ENCODE measurements around the gene RNF151. TPM values are rescaled to one million over a fixed set of nuclear protein-coding genes. Genes with fewer than 3 reads are reported as not detected.

The RNF151 gene
- total RNA-seq, 2 donors from 2014 or later: 0.44 TPM; not detected in 1

- H3K4me1 Mint-ChIP-seq: peaks cover 1% of the 10 kb centered on the region
- H3K27me3 Mint-ChIP-seq (ENCODE audit: insufficient read depth): peaks cover 41% of the 10 kb centered on the region
- Histone ChIP-seq H3K4me1 (ENCODE audit: control insufficient read depth, insufficient read depth, low read length) (peaks cover 3% of the 10 kb centered on the region), H3K36me3 (ENCODE audit: control insufficient read depth, insufficient read depth, low read length) (peaks cover 2% of the 10 kb centered on the region), H3K27me3 (ENCODE audit: control insufficient read depth, insufficient read depth, low read length, poor library complexity, severe bottlenecking) (peaks cover 37% of the 10 kb centered on the region), H3K9ac (ENCODE audit: extremely low read depth, low read length, poor library complexity, severe bottlenecking) (no peak overlapping the region), H3K9me3 (ENCODE audit: control insufficient read depth, low read length) (no peaks in the 10 kb centered on the region), H3K4me3 (ENCODE audit: low read length) (no peak overlapping the region), H3K27ac (ENCODE audit: low read depth, low read length) (no peak overlapping the region)
- H3K4me3 Mint-ChIP-seq: peak overlapping the region; percentile 53
- WGBS, 2 experiments (ENCODE audit: insufficient coverage in 1 of 2, insufficient read length in 1 of 2): 14 to 25% methylated on average over 41 to 96 of the region's 96 CpGs
- peak; percentile 100 for DNase-seq
- no peak for TF ChIP-seq CTCF (conservative IDR thresholded peaks at IDR 0.05)
- no peak overlapping the region for H3K27ac Mint-ChIP-seq
- no peaks in the 10 kb centered on the region for H3K9me3 Mint-ChIP-seq
- H3K36me3 Mint-ChIP-seq (ENCODE audit: low read depth): peaks cover 5% of the 10 kb centered on the region
These were observed 25.5 kb downstream of the RNF151 start for GRCh38 chr16:1991948-1992703.

GRCh38 chr16:1992704-1993317 lies 26.2 kb downstream of the RNF151 start:
- no peak overlapping the region for H3K4me3 Mint-ChIP-seq
- whole genome bisulfite sequencing, 2 experiments (ENCODE audit: insufficient coverage in 1 of 2, insufficient read length in 1 of 2): 78 to 92% methylated on average over 19 to 50 of the region's 50 CpGs
- Histone ChIP-seq H3K27ac (ENCODE audit: low read depth, low read length) (no peak overlapping the region), H3K27me3 (ENCODE audit: control insufficient read depth, insufficient read depth, low read length, poor library complexity, severe bottlenecking) (peaks cover 34% of the 10 kb centered on the region), H3K4me1 (ENCODE audit: control insufficient read depth, insufficient read depth, low read length) (peaks cover 3% of the 10 kb centered on the region), H3K4me3 (ENCODE audit: low read length) (no peak overlapping the region), H3K9me3 (ENCODE audit: control insufficient read depth, low read length) (no peaks in the 10 kb centered on the region), H3K9ac (ENCODE audit: extremely low read depth, low read length, poor library complexity, severe bottlenecking) (no peak overlapping the region), H3K36me3 (ENCODE audit: control insufficient read depth, insufficient read depth, low read length) (peaks cover 7% of the 10 kb centered on the region)
- no peaks in the 10 kb centered on the region for H3K9me3 Mint-ChIP-seq
- peaks cover 8% of the 10 kb centered on the region for H3K36me3 Mint-ChIP-seq (ENCODE audit: low read depth)
- TF ChIP-seq CTCF (conservative IDR thresholded peaks at IDR 0.05): no peak
- peak; percentile 83 for DNase-seq
- H3K27ac Mint-ChIP-seq: no peak overlapping the region
- H3K27me3 Mint-ChIP-seq (ENCODE audit: insufficient read depth): peaks cover 41% of the 10 kb centered on the region
- H3K4me1 Mint-ChIP-seq: peaks cover 1% of the 10 kb centered on the region

GRCh38 chr16:1993731-1994131 lies 27.1 kb downstream of the RNF151 start:
- no peak for DNase-seq
- 79 to 80% methylated on average over 2 of the region's 2 CpGs for WGBS, 2 experiments (ENCODE audit: insufficient coverage in 1 of 2, insufficient read length in 1 of 2)
- H3K36me3 ChIP-seq (ENCODE audit: control insufficient read depth, insufficient read depth, low read length): peaks cover 7% of the 10 kb centered on the region
- no peak overlapping the region for H3K27ac Mint-ChIP-seq
- no peaks in the 10 kb centered on the region for H3K9me3 ChIP-seq (ENCODE audit: control insufficient read depth, low read length)
- TF ChIP-seq CTCF (conservative IDR thresholded peaks at IDR 0.05): no peak
- H3K4me3 ChIP-seq (ENCODE audit: low read length): no peak overlapping the region
- peaks cover 3% of the 10 kb centered on the region for H3K4me1 ChIP-seq (ENCODE audit: control insufficient read depth, insufficient read depth, low read length)
- no peaks in the 10 kb centered on the region for H3K9me3 Mint-ChIP-seq
- H3K27me3 Mint-ChIP-seq (ENCODE audit: insufficient read depth): peaks cover 34% of the 10 kb centered on the region
- no peak overlapping the region for H3K4me3 Mint-ChIP-seq
- H3K4me1 Mint-ChIP-seq: peaks cover 1% of the 10 kb centered on the region
- H3K36me3 Mint-ChIP-seq (ENCODE audit: low read depth): peaks cover 13% of the 10 kb centered on the region
- H3K27ac ChIP-seq (ENCODE audit: low read depth, low read length): no peak overlapping the region
- peaks cover 25% of the 10 kb centered on the region for H3K27me3 ChIP-seq (ENCODE audit: control insufficient read depth, insufficient read depth, low read length, poor library complexity, severe bottlenecking)
- no peak overlapping the region for H3K9ac ChIP-seq (ENCODE audit: extremely low read depth, low read length, poor library complexity, severe bottlenecking)

Data from endodermal cell (in vitro differentiated cells).